Measurements from ENCODE around the gene TXNDC8. TPM values are rescaled to one million over a fixed set of nuclear protein-coding genes. Genes with fewer than 3 reads are reported as not detected.

Gene TXNDC8
- polyA plus RNA-seq, 1 experiment, result not detected

DNA sequence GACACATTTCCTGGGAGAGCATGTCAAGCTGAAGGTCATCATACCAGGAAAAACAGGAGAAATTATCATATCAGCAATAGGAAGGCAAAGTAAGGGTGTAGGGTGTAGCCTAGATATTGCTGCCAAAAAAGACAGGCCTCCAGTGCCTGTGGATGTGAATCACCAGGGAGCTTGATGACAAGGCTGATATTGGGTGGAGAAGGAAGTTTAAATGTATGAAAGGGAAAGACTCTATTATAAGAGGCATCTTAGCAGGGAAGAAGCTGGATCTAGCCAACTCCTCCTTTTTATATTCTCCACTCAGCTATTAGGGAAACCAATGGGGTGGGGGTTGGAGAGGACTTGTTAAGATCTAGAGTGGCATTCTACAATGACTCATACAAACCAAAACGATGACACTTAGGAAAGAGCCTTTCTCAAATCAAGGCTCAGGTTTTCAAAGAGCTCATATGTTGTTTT, 13.4 kb upstream of the TXNDC8 start:
- Histone ChIP-seq H3K9me3 (ENCODE audit: control insufficient read depth, insufficient read depth, low read length) (no peaks in the 10 kb centered on the region), H3K4me3 (ENCODE audit: low read depth, low read length) (no peak overlapping the region), H3K27me3 (ENCODE audit: control insufficient read depth, insufficient read depth, low read length) (no peaks in the 10 kb centered on the region), H3K27ac (ENCODE audit: low read depth, low read length) (no peak overlapping the region)
- TF ChIP-seq, protein P1, sequence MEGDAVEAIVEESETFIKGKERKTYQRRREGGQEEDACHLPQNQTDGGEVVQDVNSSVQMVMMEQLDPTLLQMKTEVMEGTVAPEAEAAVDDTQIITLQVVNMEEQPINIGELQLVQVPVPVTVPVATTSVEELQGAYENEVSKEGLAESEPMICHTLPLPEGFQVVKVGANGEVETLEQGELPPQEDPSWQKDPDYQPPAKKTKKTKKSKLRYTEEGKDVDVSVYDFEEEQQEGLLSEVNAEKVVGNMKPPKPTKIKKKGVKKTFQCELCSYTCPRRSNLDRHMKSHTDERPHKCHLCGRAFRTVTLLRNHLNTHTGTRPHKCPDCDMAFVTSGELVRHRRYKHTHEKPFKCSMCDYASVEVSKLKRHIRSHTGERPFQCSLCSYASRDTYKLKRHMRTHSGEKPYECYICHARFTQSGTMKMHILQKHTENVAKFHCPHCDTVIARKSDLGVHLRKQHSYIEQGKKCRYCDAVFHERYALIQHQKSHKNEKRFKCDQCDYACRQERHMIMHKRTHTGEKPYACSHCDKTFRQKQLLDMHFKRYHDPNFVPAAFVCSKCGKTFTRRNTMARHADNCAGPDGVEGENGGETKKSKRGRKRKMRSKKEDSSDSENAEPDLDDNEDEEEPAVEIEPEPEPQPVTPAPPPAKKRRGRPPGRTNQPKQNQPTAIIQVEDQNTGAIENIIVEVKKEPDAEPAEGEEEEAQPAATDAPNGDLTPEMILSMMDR (IDR thresholded peaks at IDR 0.05; ENCODE audit: low read depth, low read length), result no peak
- POLR2A ChIA-PET, result interaction anchor here (1.5 kb wide), 1 partner anchor 94 kb away, joined by 9 read pairs; the partner anchor contains the start of gene TXN
- DNase-seq (ENCODE audit: low read depth, low spot score), result peak; percentile 13
- CTCF ChIA-PET, result interaction anchor here (1.1 kb wide), 1 partner anchor 10 kb away, joined by 3 read pairs; no protein-coding TSS in a partner anchor

DNA sequence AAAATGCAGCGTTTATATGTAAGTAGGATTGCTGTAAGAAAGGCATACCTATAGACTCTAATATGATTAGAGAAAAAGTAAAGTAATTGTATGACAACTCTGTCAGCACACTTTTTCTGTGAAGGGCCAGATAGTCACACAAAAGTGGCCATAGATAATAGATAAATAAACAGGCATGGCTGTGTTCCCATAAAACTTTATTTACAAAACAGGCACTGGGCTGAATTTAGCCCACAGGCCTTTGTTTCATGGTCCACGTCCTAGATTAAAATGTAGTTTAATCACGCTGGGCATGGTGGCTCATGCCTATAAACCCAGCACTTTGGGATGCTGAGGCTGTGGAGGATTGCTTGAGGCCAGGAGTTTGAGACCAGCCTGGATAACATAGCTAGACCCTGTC, 8.7 kb upstream of the TXNDC8 start:
- CTCF ChIA-PET, result no interaction called here

DNA sequence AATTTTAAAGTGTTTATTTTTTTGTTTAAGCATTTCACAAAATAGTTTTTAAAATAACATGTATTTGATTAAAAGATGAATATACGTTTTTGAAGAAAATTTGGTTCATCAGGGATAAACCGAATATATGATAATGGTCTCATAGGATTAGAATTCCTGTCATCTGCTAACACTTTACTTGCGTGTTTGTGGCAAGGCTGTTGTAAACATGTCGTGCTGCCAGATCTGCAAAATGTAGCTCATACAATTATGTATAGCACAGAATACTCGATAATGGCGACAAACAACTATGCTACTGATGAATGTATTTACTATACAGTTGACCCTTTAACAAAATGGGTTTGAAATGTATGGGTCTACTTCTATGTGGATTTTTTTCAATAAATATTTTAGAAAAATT, 7.2 kb upstream of the TXNDC8 start:
- TF ChIP-seq, protein P1 (IDR thresholded peaks at IDR 0.05; ENCODE audit: low read depth, low read length), result no peak
- H3K4me3 ChIP-seq (ENCODE audit: low read depth, low read length), result no peak overlapping the region
- H3K9me3 ChIP-seq (ENCODE audit: control insufficient read depth, insufficient read depth, low read length), result no peaks in the 10 kb centered on the region
- DNase-seq (ENCODE audit: low read depth, low spot score), result no peak
- no peak overlapping the region for H3K27ac ChIP-seq (ENCODE audit: low read depth, low read length)
- POLR2A ChIA-PET, result no interaction called here
- peaks cover 2% of the 10 kb centered on the region for H3K27me3 ChIP-seq (ENCODE audit: control insufficient read depth, insufficient read depth, low read length)
- CTCF ChIA-PET, result no interaction called here

More for the DNA sequence above, 8.7 kb upstream of the TXNDC8 start:
- TF ChIP-seq, protein P1 (IDR thresholded peaks at IDR 0.05; ENCODE audit: low read depth, low read length), result no peak
- Histone ChIP-seq H3K27me3 (ENCODE audit: control insufficient read depth, insufficient read depth, low read length) (peaks cover 2% of the 10 kb centered on the region), H3K4me3 (ENCODE audit: low read depth, low read length) (no peak overlapping the region), H3K27ac (ENCODE audit: low read depth, low read length) (no peak overlapping the region), H3K9me3 (ENCODE audit: control insufficient read depth, insufficient read depth, low read length) (no peaks in the 10 kb centered on the region)
- DNase-seq (ENCODE audit: low read depth, low spot score), result no peak
- POLR2A ChIA-PET, result no interaction called here

DNA sequence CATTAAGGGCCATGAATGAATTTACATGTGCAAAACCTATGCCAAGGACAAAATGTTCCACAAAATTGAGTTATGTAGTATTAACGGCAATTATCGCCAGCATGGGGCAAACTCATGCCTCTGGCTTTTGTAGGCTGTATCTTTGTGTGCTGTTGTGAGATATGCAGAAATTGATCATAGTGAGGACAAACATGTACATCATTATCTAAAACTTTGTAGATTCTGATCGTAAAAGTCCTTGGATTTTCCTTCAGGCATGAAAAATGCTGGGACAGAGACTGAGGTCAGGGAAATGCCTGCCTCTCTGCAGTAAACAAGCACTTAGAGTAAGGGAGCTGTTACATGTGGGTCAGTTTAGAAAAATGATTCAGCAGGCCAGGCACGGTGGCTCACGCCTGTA, 5.9 kb upstream of the TXNDC8 start:
- TF ChIP-seq, protein P1 (IDR thresholded peaks at IDR 0.05; ENCODE audit: low read depth, low read length), result no peak
- H3K27me3 ChIP-seq (ENCODE audit: control insufficient read depth, insufficient read depth, low read length), result peaks cover 2% of the 10 kb centered on the region
- ChIA-PET CTCF (no interaction called here), POLR2A (no interaction called here)
- H3K27ac ChIP-seq (ENCODE audit: low read depth, low read length), result no peak overlapping the region
- H3K9me3 ChIP-seq (ENCODE audit: control insufficient read depth, insufficient read depth, low read length), result no peaks in the 10 kb centered on the region
- no peak for DNase-seq (ENCODE audit: low read depth, low spot score)
- no peak overlapping the region for H3K4me3 ChIP-seq (ENCODE audit: low read depth, low read length)

DNA sequence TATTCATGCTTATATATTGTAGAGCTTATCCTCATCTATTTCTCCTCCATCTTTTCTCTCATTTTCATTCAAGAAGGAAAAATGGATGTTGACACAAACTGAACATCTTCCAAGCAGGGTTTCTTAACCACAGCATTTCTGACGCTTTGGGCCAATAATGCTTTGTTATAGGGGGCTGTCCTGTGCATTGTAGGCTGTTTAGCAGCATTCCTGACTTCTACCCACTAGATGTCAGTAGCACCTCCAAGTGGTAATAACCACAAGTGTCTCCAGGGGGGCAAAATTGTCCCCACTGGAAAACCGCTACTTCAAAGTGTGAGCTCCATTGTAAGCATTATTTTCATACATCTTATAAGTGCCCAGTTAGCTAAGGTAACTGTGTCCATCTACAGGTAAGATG, 2.6 kb upstream of the TXNDC8 start:
- TF ChIP-seq, protein P1 (IDR thresholded peaks at IDR 0.05; ENCODE audit: low read depth, low read length), result peak; percentile 48
- no peak overlapping the region for H3K27ac ChIP-seq (ENCODE audit: low read depth, low read length)
- ChIA-PET POLR2A (no interaction called here), CTCF (interaction anchor here (0.6 to 1.1 kb wide), 2 partner anchors 12 to 84 kb away, joined by 3 to 11 read pairs; no protein-coding TSS in a partner anchor)
- peaks cover 2% of the 10 kb centered on the region for H3K27me3 ChIP-seq (ENCODE audit: control insufficient read depth, insufficient read depth, low read length)
- DNase-seq (ENCODE audit: low read depth, low spot score), result no peak
- no peaks in the 10 kb centered on the region for H3K9me3 ChIP-seq (ENCODE audit: control insufficient read depth, insufficient read depth, low read length)
- H3K4me3 ChIP-seq (ENCODE audit: low read depth, low read length), result no peak overlapping the region

Measured in AG04450 (cell line).